HepG2 (cell line): ENCODE measurements around the gene NKAIN4. TPM values are rescaled to one million over a fixed set of nuclear protein-coding genes. Genes with fewer than 3 reads are reported as not detected.
A peak's percentile ranks its signal among the peaks of the same experiment; 100 is the strongest.

ENCODE experiments used
- AGO2 ChIP-seq: fragments of 200-400 bp; formaldehyde crosslinking; optimal IDR thresholded peaks from 2 replicates; pipeline ENCODE3; 2017; ENCODE audit warnings: mild to moderate bottlenecking, low read depth, low read length, moderate library complexity
- EZH2 ChIP-seq: conservative IDR thresholded peaks from 2 replicates; pipeline ENCODE4 v1.6.1; 2012; ENCODE audit warnings: mild to moderate bottlenecking, low read depth, low read length, moderate library complexity
- FOSL2 ChIP-seq: sonication (generic); formaldehyde crosslinking; IDR thresholded peaks from 2 replicates; pipeline ENCODE4 v1.4.0; 2020; ENCODE audit warnings: missing genetic modification reagents
- KLF15 ChIP-seq: sonication (generic); formaldehyde crosslinking; IDR thresholded peaks from 2 replicates; pipeline ENCODE4 v1.8.1; 2023; ENCODE audit warnings: borderline replicate concordance, mild to moderate bottlenecking, inconsistent platforms, missing genetic modification reagents, mixed read lengths
- NCOA2 ChIP-seq: sonication (generic); formaldehyde crosslinking; IDR thresholded peaks from 2 replicates; pipeline ENCODE4 v1.8.0; 2022; ENCODE audit warnings: inconsistent platforms
- NFE2 ChIP-seq: sonication (generic); formaldehyde crosslinking; IDR thresholded peaks from 2 replicates; pipeline ENCODE4 v1.4.0; 2020; ENCODE audit warnings: missing genetic modification reagents
- REPIN1 ChIP-seq: sonication (generic); formaldehyde crosslinking; IDR thresholded peaks from 2 replicates; pipeline ENCODE4 v1.8.0; 2022; ENCODE audit warnings: missing genetic modification reagents, low read depth, mild to moderate bottlenecking, borderline replicate concordance
- RFXAP ChIP-seq: sonication (generic); formaldehyde crosslinking; IDR thresholded peaks from 2 replicates; pipeline ENCODE4 v1.4.0; 2020; ENCODE audit warnings: missing genetic modification reagents, borderline replicate concordance
- SP1 ChIP-seq, 2 experiments: fragments of 450-650 bp in 1 of 2; sonication (generic) in 1 of 2; formaldehyde crosslinking in 1 of 2; IDR thresholded peaks; 2 replicates each; pipeline versions ENCODE4 v1.4.0 to v1.6.1; 2016 to 2020; ENCODE audit warnings: missing genetic modification reagents in 1 of 2
- TBL1XR1 ChIP-seq: fragments of 150-350 bp; IDR thresholded peaks from 2 replicates; pipeline ENCODE4 v1.6.1; 2014; ENCODE audit warnings: borderline replicate concordance, low read length; ENCODE audit not compliant: partially characterized antibody
- TGIF2 ChIP-seq: IDR thresholded peaks from 2 replicates; pipeline ENCODE4 v1.6.1; 2016; ENCODE audit warnings: control low read depth, missing compliant biosample characterization
- ZKSCAN1 ChIP-seq: fragments of 150-350 bp; IDR thresholded peaks from 2 replicates; pipeline ENCODE4 v1.6.1; 2014; ENCODE audit warnings: low read length
- ZKSCAN8 ChIP-seq: IDR thresholded peaks from 2 replicates; pipeline ENCODE4 v1.6.1; 2016; ENCODE audit warnings: borderline replicate concordance, missing genetic modification reagents, missing compliant biosample characterization
- ZNF296 ChIP-seq: sonication (generic); formaldehyde crosslinking; conservative IDR thresholded peaks from 2 replicates; pipeline ENCODE4 v1.5.0; 2020; ENCODE audit warnings: mild to moderate bottlenecking, missing genetic modification reagents
- ZNF674 ChIP-seq: sonication (generic); formaldehyde crosslinking; IDR thresholded peaks from 2 replicates; pipeline ENCODE4 v1.5.0; 2020; ENCODE audit warnings: low read depth, mild to moderate bottlenecking, missing genetic modification reagents
- polyA plus RNA-seq, 8 experiments: library from polyadenylated mRNA; depleted of rRNA in 3 of 8; stranded (reverse) in 7 of 8; unstranded in 1 of 8; fragments of >200 nt; fragmentation: Illumina TruSeq in 4 of 8; extraction: Trizol in 4 of 8; gene quantifications; 2 replicates each; pipeline versions ENCODE4 v1.2.1 to v1.2.3, GENCODE V29; 2011 to 2016; ENCODE audit warnings: low read depth in 4 of 8, missing spikeins in 1 of 8, mixed read lengths in 1 of 8; ENCODE audit not compliant: insufficient read depth in 1 of 8
- total RNA-seq, 5 experiments: library from RNA; depleted of rRNA; stranded (reverse); fragments of >200 nt; fragmentation: Illumina TruSeq; extraction: Trizol; gene quantifications; 2 replicates each; pipeline ENCODE4 v1.2.3, GENCODE V29; 2016; ENCODE audit warnings: low read depth in 1 of 5
- TF ChIP-seq, protein P1 (sequence below): IDR thresholded peaks from 2 replicates; pipeline ENCODE4 v1.6.1; 2016; ENCODE audit warnings: missing compliant biosample characterization, missing genetic modification reagents, borderline replicate concordance
- TF ChIP-seq, protein P2 (sequence below): sonication (generic); formaldehyde crosslinking; IDR thresholded peaks from 2 replicates; pipeline ENCODE4 v1.5.1; 2020; ENCODE audit warnings: mild to moderate bottlenecking, missing genetic modification reagents
- TF ChIP-seq, protein P3 (sequence below): sonication (generic); formaldehyde crosslinking; IDR thresholded peaks from 2 replicates; pipeline ENCODE4 v1.4.0; 2020; ENCODE audit warnings: missing genetic modification reagents
- TF ChIP-seq, protein P4 (sequence below): sonication (generic); formaldehyde crosslinking; IDR thresholded peaks from 2 replicates; pipeline ENCODE4 v1.4.0; 2020; ENCODE audit warnings: mild to moderate bottlenecking, missing genetic modification reagents
- TF ChIP-seq, protein P5 (sequence below): fragments of 450-650 bp; IDR thresholded peaks from 2 replicates; pipeline ENCODE4 v1.6.1; 2017; ENCODE audit warnings: mild to moderate bottlenecking

Gene NKAIN4
- total and polyA plus RNA-seq, 2 of the 13 experiments (the other 11 are each of a cell fraction or from before 2014, with no cell fraction given) = not detected

DNA sequence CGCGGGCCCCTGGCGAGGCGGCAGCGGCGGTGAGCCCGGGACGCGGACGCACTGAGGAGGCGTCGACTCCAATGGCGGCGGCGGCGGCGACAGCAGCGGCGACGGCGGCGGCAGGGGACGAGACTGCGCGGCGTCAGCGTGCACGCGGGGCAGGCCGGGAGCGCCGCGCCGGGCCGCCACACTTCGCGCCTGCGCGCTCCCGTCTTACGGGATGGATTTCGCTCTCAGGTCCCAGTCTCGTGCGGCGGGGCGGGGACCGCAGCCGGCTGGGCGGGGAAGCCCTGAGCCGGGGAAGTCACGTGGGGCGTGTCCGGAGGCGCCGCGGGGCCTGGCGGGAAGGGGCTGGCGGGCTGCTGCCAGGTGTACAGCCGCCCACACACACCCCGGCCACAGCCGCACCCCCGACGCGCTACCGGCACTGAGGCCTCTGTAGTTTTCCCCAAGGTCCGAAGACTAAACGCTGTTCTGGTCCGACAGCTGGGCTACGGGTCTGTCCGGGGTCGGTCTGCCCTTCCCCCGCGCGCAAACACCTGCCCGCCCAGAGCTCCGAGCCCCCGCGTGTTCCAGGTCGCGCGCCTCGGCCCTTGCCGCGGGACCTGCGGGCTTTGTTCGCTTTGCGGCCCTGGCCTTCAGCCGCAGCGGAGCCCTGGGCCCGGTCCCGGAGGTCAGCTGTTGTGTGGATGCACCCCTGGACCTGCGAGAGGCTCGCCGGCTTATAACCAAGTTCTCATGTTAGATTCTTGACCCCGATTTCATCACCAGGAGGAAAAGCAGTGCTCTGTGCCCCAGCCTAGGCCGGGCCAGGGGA lies 38.0 kb downstream of the NKAIN4 start, which contains the start of gene YTHDF1 (continued):
- TF ChIP-seq, protein P1, sequence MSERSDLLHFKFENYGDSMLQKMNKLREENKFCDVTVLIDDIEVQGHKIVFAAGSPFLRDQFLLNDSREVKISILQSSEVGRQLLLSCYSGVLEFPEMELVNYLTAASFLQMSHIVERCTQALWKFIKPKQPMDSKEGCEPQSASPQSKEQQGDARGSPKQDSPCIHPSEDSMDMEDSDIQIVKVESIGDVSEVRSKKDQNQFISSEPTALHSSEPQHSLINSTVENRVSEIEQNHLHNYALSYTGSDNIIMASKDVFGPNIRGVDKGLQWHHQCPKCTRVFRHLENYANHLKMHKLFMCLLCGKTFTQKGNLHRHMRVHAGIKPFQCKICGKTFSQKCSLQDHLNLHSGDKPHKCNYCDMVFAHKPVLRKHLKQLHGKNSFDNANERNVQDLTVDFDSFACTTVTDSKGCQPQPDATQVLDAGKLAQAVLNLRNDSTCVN (CRISPR knock-in tag) = peak; percentile 86
- TF ChIP-seq, protein P2, sequence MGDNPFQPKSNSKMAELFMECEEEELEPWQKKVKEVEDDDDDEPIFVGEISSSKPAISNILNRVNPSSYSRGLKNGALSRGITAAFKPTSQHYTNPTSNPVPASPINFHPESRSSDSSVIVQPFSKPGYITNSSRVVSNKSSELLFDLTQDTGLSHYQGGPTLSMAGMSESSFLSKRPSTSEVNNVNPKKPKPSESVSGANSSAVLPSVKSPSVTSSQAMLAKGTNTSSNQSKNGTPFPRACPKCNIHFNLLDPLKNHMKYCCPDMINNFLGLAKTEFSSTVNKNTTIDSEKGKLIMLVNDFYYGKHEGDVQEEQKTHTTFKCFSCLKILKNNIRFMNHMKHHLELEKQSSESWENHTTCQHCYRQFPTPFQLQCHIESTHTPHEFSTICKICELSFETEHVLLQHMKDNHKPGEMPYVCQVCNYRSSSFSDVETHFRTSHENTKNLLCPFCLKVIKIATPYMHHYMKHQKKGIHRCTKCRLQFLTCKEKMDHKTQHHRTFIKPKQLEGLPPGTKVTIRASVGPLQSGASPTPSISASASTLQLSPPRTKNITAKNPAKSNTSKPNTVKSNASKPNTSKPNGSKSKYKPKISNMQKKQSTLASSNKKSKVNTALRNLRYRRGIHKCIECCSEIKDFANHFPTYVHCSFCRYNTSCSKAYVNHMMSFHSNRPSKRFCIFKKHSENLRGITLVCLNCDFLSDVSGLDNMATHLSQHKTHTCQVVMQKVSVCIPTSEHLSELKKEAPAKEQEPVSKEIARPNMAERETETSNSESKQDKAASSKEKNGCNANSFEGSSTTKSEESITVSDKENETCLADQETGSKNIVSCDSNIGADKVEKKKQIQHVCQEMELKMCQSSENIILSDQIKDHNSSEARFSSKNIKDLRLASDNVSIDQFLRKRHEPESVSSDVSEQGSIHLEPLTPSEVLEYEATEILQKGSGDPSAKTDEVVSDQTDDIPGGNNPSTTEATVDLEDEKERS (CRISPR knock-in tag) = peak; percentile 86; the same call in 1 of the 2 replicates
- TF ChIP-seq, protein P3, sequence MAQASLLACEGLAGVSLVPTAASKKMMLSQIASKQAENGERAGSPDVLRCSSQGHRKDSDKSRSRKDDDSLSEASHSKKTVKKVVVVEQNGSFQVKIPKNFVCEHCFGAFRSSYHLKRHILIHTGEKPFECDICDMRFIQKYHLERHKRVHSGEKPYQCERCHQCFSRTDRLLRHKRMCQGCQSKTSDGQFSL (CRISPR knock-in tag) = no peak; the same call in 1 of the 2 replicates
- TF ChIP-seq KLF15 (peak; percentile 88; the same call in 1 of the 2 replicates), TBL1XR1 (no peak), ZKSCAN1 (no peak), FOSL2 (CRISPR knock-in tag) (peak; percentile 42; the same call in 1 of the 2 replicates), NCOA2 (CRISPR knock-in tag) (peak; percentile 60; the same call in 1 of the 2 replicates), NFE2 (CRISPR knock-in tag) (no peak), ZNF296 (CRISPR knock-in tag) (no peak), SP1 (IDR thresholded peaks at IDR 0.05) (no peak), SP1 (CRISPR knock-in tag; IDR thresholded peaks at IDR 0.05) (peak; percentile 90), REPIN1 (CRISPR knock-in tag) (peak; percentile 93), EZH2 (peak; percentile 40; the same call in 1 of the 2 replicates), AGO2 (peak; percentile 23), TGIF2 (CRISPR knock-in tag) (peak; percentile 55), ZKSCAN8 (0 out of 2 replicates have a peak, but pooled peaks have one; percentile 23), RFXAP (CRISPR knock-in tag) (peak; percentile 62; the same call in 1 of the 2 replicates), ZNF674 (CRISPR knock-in tag) (no peak; the same call in 1 of the 2 replicates)
- TF ChIP-seq, protein P4, sequence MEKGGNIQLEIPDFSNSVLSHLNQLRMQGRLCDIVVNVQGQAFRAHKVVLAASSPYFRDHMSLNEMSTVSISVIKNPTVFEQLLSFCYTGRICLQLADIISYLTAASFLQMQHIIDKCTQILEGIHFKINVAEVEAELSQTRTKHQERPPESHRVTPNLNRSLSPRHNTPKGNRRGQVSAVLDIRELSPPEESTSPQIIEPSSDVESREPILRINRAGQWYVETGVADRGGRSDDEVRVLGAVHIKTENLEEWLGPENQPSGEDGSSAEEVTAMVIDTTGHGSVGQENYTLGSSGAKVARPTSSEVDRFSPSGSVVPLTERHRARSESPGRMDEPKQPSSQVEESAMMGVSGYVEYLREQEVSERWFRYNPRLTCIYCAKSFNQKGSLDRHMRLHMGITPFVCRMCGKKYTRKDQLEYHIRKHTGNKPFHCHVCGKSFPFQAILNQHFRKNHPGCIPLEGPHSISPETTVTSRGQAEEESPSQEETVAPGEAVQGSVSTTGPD (CRISPR knock-in tag) = no peak
- TF ChIP-seq, protein P5, sequence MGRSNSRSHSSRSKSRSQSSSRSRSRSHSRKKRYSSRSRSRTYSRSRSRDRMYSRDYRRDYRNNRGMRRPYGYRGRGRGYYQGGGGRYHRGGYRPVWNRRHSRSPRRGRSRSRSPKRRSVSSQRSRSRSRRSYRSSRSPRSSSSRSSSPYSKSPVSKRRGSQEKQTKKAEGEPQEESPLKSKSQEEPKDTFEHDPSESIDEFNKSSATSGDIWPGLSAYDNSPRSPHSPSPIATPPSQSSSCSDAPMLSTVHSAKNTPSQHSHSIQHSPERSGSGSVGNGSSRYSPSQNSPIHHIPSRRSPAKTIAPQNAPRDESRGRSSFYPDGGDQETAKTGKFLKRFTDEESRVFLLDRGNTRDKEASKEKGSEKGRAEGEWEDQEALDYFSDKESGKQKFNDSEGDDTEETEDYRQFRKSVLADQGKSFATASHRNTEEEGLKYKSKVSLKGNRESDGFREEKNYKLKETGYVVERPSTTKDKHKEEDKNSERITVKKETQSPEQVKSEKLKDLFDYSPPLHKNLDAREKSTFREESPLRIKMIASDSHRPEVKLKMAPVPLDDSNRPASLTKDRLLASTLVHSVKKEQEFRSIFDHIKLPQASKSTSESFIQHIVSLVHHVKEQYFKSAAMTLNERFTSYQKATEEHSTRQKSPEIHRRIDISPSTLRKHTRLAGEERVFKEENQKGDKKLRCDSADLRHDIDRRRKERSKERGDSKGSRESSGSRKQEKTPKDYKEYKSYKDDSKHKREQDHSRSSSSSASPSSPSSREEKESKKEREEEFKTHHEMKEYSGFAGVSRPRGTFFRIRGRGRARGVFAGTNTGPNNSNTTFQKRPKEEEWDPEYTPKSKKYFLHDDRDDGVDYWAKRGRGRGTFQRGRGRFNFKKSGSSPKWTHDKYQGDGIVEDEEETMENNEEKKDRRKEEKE = no peak
